Measurements from ENCODE around the gene APLP1.

DNA sequence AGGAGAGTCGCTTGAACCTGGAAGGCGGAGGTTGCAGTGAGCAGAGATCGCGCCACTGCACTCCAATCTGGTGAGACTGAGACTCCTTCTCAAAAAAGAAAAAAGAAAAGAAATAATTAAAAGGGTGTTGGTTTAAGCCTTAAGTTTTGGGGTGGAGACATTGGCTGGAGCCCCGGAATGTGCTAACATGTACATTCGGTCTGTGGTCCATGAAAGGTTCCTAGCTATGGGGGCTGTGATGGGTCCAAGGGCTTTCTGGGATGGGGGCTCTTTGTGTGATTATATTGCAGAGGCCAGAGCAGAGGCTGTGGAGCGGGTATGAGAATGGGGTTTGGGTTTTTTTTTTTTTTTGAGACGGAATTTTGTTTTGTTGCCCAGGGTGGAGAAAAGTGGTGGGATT is 17.5 kb downstream of the APLP1 start:
- TF ChIP-seq, protein P1, sequence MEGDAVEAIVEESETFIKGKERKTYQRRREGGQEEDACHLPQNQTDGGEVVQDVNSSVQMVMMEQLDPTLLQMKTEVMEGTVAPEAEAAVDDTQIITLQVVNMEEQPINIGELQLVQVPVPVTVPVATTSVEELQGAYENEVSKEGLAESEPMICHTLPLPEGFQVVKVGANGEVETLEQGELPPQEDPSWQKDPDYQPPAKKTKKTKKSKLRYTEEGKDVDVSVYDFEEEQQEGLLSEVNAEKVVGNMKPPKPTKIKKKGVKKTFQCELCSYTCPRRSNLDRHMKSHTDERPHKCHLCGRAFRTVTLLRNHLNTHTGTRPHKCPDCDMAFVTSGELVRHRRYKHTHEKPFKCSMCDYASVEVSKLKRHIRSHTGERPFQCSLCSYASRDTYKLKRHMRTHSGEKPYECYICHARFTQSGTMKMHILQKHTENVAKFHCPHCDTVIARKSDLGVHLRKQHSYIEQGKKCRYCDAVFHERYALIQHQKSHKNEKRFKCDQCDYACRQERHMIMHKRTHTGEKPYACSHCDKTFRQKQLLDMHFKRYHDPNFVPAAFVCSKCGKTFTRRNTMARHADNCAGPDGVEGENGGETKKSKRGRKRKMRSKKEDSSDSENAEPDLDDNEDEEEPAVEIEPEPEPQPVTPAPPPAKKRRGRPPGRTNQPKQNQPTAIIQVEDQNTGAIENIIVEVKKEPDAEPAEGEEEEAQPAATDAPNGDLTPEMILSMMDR (optimal IDR thresholded peaks at IDR 0.05 in 1 of 3, IDR thresholded peaks at IDR 0.05 in 1 of 3, conservative IDR thresholded peaks at IDR 0.05 in 1 of 3; ENCODE audit: extremely low read depth in 1 of 3, insufficient read depth in 2 of 3, low read length in 3 of 3), result no peak
- no peak for TF ChIP-seq EZH2 (IDR thresholded peaks at IDR 0.05; ENCODE audit: low read length)

All from keratinocyte (primary cell).